DMS79 (cell line): ENCODE data around the gene TREML2.
"Not testable (repeated sequence)": the region's sequence is repeated elsewhere in the genome, so short reads cannot be mapped to it uniquely, and the experiment has no call there.

Experiments
- DNase-seq: peaks from one replicate; lab custom pipeline; 2025; lab: John Stamatoyannopoulos, UW

Gene TREML2

GRCh38 chr6:41208439-41209106, 7.6 kb upstream of the TREML2 start:
- no peak for DNase-seq

GRCh38 chr6:41204156-41204555, 3.2 kb upstream of the TREML2 start:
- DNase-seq, result no peak

GRCh38 chr6:41201764-41202173, 820 bp upstream of the TREML2 start:
- DNase-seq, result no peak

GRCh38 chr6:41200296-41200900, 551 bp downstream of the TREML2 start:
- peak; percentile 9 for DNase-seq

- DNase-seq, result no peak
These were observed 1.2 kb downstream of the TREML2 start for GRCh38 chr6:41199552-41200246.

DNA sequence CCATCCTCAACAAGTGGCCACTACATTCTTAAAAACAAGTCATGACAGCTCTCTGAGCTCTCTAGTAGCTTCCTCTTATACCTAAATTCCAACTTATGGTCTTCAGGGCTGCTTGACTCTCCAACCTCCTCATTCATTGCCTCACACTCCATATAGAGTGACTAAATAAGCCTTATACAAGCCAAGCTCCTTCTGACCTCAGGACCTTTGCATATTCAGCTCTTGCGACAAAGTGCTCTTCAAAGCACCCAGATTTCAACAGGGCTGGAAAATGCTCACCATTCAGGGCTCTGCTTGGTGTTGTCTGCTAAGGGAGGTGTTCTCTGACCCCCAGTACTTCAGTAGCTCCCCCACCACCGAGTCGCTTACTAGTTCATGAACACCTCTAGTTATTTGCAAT, 3.7 kb downstream of the TREML2 start:
- no peak for DNase-seq

- DNase-seq, result no peak
These were observed 6.6 kb downstream of the TREML2 start for GRCh38 chr6:41194386-41194785.

DNA sequence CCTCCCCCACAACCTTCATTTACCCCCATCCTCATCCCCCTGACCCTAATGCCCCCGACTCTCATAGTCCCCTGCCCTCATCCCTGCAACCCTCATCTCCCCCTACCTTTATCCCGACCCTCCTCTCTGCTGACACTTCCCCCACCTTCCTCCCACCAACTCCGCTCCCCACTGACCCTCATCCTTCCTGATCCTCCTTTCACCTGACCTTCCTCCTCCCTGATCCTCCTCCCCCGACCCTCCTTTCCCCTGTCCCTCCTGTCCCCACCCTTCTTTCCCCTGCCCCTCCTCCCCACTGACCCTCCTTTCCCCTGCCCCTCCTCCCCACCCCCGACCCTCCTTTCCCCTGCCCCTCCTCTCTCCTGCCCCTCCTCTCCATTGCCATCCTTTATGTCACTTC, 7.1 kb downstream of the TREML2 start:
- no peak for DNase-seq

DNA sequence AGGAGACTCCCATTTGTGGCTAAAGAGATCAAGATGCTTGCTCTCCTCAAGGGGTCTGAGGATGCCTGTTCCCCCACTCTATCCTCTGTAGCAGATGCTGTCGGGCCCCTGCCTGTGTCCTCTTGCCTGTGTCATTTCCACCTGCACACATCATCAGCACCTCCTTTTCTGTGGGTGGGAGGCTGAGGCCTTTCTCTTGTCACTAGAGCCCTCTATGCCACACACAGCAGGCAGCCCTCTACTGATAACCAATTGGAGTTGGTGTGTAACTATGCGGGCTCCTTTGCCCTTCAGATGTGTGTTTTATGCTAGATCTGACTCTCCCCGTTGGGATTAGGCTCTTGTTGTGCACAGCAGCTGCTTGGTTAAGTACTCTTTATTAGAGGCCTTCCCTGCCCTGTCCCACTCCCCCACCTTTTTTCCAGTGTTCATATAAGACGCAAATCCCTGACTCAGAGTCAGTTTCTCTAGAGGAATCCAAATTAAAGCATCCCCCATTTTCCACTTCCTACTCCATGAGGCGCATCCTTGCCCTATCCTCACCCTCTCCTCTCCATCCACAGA, 7.7 kb downstream of the TREML2 start:
- DNase-seq, result no peak

DNA sequence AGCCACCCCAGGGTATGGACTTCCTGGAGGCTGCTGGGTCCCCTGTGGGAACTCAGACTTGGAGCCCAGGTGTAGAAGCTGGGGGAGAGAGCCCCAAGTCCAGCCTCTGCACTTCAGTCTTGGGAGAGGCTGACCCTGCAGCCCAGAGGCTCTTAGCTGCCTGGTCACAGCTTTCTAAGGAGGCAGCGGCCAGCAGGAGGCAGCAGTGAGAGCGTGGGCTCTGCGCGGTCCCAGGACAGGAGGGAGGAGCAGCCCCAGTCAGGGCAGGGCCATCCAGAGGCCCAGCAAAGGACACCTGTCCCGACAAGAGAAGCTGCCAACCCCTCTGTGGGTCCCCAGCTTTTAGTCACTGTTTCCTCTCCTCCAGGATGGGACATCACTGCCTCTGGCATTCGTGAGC, 9.4 kb downstream of the TREML2 start:
- DNase-seq, result no peak

DNA sequence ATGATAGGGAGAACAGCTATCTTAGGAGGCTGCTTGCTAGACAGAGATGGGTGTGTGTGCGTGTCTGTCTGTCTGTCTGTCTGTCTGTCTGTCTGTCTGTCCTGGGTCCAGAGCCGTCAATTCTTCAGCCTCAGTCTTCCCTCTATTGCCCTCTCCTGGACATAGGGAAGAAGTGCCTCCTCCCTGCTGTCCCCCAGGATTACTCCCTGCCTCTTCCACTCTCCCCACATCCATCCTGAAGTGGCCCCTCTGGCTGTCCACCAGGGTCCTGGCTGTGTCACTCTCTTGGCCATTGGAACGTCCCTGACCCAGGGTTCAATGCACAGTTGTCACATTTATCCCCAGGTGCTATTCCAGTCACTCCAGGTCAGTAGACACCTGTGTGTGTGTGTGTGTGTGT, 10.2 kb downstream of the TREML2 start:
- DNase-seq, result no peak

GRCh38 chr6:41189967-41190366, 11.0 kb downstream of the TREML2 start:
- no peak for DNase-seq

DNA sequence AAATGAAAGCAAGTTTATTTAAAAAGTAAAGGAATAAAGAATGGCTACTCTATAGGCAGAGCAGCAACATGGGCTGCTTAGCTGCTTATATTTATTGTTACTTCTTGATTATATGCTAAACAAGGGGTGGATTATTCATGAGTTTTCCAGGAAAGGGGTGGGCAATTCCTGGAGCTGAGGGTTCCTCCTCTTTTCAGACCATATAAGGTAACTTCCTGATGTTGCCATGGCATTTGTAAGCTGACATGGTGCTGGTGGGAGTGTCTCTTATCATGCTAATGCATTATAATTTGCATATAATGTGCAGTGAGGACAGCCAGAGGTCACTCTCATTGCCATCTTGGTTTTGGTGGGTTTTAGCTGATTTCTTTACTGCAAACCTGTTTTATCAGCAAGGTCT, 11.9 kb downstream of the TREML2 start:
- DNase-seq, result not testable (repeated sequence)

DNA sequence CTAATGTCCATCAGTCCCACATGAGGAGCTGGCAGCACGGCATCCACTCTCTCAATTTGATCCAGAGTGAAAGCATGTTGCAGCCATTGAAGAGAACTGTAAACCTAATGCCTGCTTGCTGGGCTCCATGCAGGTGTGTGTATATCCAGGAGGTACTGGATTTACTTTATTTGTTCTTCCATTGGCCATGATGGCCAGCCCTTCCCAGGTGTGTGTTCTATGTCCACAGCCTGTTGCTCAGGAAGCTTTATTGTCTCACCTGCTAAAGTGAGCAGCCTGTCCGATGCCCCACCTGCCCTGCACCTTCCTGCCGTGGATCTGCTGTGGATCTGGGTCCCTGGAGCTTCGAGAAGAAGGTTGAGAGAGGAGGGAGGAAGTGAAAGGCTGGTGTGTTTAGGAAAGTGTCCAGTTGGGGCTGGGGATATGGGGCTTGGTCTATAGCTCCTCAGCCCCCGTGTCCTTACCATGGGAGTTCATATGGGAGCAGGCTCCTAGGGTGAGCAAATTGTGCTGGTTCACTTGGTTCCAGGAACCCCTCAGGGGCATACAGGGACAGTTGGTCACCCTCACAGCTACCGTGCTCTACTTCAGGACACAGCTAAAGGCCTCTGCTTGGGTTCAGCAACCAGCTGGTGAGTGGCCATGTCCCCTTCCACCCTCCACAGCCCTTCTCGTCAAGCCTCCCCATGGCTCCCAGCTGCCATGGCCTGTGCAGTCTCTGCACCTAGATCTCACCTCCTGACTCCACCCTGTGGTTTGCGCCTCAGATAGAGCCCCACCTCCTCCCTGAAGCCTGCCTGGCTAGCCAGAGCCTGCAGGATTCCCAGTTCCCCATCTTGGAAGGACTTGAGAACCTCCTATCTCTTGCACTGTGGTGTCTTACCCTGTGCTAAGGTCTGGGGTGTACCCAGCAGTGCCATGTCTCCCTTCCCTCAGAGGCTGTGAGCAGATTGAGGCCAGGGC, 12.7 kb downstream of the TREML2 start:
- no peak for DNase-seq

DNA sequence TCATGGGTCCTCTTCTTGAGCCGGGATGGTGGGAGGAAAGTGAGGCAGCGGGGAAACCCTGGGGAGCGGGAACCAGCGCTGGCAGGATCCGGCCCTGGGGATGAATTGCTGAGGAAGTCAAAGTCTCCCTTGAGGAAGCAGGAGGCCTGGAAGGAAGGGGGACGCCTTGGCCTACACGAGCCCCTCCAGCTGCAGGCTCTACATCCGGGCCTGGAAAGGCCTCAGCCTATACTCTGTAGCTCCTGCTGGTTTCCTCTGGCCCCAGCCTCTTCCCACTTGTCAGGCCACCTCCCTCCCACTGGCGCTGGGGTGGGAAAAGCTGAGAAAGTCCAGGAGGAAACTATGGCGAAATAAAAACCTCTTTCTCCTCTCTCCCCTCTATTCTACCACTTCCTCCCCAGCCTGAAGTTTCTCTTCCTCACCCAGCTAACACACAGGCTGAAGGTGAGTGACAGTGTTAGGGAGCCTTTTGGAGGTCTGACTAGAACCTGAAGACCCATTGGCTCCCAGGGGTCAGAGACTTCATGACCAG, 14.9 kb downstream of the TREML2 start:
- DNase-seq, result no peak

DNA sequence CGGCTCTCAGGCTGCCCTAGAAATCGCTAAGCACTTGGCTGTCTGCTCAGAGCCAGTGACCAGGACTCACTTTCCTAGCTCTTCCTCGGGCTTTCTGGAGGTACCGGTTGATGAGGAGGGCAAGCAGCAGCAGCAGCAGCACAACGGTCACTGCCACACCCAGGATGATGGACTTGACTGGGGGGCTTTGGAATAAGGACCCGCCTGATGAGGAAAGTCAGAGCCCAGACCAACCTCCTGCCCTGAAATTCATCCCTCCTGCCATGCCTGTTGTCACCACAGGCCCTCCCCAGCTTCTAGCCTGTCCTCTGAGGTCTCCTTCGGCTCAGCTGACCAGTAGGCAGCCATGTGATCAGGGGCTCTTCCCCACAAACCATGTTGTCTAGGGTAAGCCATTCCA, 16.2 kb downstream of the TREML2 start:
- no peak for DNase-seq

DNA sequence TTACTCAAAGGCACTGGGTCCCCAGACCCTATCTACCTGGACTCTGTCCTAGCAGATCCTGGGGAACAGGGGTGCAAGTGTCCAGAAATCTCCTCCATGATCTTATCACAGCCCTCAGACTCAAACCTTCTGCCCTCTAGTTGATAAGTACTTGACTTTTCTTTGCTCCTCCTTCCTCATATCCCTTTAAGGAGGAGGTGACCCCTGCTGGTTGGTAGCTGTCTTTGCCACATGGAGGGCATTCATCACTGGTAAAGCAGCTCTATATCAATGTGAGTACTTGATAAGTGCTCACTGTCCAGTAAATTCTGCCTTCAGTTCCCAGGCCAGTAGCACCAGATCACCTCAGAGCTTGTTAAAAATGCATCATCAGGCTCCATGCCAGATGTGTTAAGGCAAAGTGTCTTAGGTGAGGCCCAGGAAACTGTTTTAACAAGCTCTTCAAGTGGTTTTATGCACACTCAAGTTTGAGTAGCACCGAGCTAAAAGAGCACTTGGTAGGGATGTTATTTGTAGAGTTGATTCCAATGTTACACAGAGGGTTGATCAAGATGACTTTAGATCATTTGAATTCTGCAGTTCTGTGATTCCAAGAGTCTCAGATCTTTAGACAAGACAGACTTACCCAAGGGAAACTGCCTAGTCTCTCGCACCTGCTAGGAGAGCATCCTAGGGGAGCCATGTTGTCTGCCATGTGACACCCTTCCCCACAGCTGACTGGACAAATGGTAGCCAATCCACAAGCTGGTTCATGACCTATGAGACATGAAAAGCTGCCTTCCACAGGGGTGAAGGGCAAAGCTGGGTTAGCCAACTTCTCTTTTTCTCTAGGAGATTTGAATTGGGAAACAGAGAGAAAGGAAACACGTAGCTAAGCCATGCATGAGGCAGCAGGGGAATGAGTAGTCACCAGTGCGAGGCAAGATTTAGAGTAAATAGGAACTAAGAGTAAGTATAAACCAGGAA, 18.6 kb downstream of the TREML2 start:
- DNase-seq, result peak; percentile 98

DNA sequence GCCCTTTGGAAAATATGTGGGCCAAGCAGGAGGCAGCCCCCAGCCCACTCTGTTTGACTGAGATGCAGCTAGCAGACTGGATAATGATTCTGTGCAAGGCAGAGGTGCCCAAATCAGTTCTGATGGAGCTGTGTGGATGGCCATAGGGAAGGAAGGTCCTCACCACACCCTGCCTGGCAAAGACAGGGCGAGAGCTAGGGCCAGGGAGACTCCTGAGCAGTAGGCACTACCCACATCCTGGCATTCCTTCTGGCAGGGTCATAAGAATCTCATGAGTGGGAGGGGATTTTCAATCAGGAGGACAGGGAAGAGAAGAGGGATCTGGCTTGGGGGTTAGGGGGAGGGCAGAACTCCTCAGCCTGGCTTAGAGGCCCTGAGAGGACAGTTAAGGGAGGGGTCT, 19.4 kb downstream of the TREML2 start:
- DNase-seq, result no peak

- DNase-seq, result no peak
These were observed 21.8 kb downstream of the TREML2 start for GRCh38 chr6:41179163-41179562.

- no peak for DNase-seq
These were observed 23.3 kb downstream of the TREML2 start for GRCh38 chr6:41177695-41178094.

DNA sequence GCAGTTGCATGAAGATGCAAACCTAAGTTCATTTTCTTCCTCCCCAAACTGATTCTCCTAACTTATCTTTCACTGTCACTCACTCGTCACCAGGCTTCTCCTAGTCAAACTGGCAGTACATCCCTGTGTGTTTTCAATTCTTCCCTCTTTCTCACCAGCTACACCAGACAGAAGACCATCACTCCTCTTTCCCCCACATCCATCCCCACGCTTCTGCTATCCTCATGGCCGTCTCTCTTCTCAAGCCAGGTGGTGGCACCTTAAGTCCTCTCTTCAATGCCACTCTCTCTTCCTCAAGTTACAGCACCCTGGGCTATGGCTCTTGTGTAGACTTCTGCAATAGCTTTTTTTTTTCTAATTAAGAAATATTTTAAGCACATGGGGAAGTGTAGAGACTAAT, 23.7 kb downstream of the TREML2 start:
- no peak for DNase-seq
